Stomach smooth muscle (tissue), 2 donors: ENCODE measurements around the gene IBA57.
"Not testable (repeated sequence)": the region's sequence is repeated elsewhere in the genome, so short reads cannot be mapped to it uniquely, and the experiment has no call there.

ENCODE experiments used
- H3K27ac ChIP-seq: one replicate; pipeline ENCODE4 v1.7.0; 2013; ENCODE audit warnings: mild to moderate bottlenecking, low read length, inconsistent platforms
- H3K27me3 ChIP-seq, 2 donors: one replicate each; pipeline ENCODE4 v1.7.0; 2013; ENCODE audit warnings: low read length in 2 of 2; ENCODE audit not compliant: insufficient read depth in 2 of 2, control insufficient read depth in 1 of 2
- H3K36me3 ChIP-seq, 2 donors: one replicate each; pipeline ENCODE4 v1.7.0; 2013; ENCODE audit warnings: low read length in 2 of 2; ENCODE audit not compliant: control insufficient read depth in 2 of 2, insufficient read depth in 2 of 2
- H3K4me1 ChIP-seq: one replicate; pipeline ENCODE4 v1.7.0; 2013; ENCODE audit warnings: low read length; ENCODE audit not compliant: control insufficient read depth, insufficient read depth
- H3K4me3 ChIP-seq, 2 donors: one replicate each; pipeline ENCODE4 v1.7.0; 2013; ENCODE audit warnings: low read length in 2 of 2
- H3K9ac ChIP-seq, 2 donors: one replicate each; pipeline ENCODE4 v1.7.0; 2013; ENCODE audit warnings: low read length in 2 of 2, mild to moderate bottlenecking in 1 of 2
- H3K9me3 ChIP-seq, 2 donors: one replicate each; pipeline ENCODE4 v1.7.0; 2013; ENCODE audit warnings: low read length in 2 of 2; ENCODE audit not compliant: control insufficient read depth in 2 of 2
- donor health status: healthy.
- donor health status: Pancreatic carcinoma.

Gene IBA57

DNA sequence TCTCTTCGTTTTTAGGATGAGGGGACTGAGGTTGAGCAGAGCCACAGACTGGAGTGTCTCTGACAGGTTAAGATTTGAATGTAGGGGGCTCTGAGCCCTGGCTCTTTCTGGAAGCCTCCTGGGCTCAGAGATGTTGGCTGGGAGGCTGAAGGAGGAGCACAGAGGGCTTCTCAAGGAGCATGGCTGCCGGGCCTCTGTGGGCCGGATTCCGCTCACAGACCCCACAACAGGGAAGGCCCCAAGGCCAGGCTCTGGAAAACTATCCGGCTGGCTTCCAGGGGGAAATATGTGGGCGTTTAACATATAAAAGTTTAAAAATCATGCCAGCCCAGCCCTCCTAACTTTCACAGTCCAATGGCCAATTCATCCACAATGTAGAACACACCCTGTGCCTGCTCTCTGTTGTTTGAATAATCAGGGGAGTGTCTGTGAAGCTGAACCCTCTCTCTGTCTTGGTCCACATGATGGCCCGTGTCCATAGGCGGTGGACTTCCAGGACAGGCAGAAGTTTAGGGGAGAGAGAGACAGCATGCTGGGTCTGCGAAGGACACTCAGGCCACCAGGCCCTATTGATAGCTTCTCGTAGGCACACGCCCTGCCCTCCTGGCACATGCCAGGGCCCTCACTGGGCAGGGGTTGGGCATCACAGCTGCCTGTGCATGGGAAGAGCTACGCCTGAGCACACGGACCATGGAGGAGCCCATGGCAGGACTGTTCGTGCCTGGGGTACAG, 53.1 kb downstream of the IBA57 start:
- Histone ChIP-seq H3K4me1 (peaks cover 3% of the 10 kb centered on the region), H3K9me3 (peaks cover 0 to 2% of the 10 kb centered on the region in 2 donors), H3K27me3 (peaks cover 0 to 8% of the 10 kb centered on the region in 2 donors), H3K4me3 (no peak overlapping the region), H3K36me3 (no peaks in the 10 kb centered on the region), H3K27ac (no peak overlapping the region), H3K9ac (no peak overlapping the region)

- no peaks in the 10 kb centered on the region for H3K4me1 ChIP-seq
- H3K27ac ChIP-seq, result no peak overlapping the region
- H3K9ac ChIP-seq, result no peak overlapping the region
- H3K4me3 ChIP-seq, result no peak overlapping the region
- H3K27me3 ChIP-seq, result peaks cover 0 to 2% of the 10 kb centered on the region in 2 donors
- peaks cover 0 to 9% of the 10 kb centered on the region in 2 donors for H3K9me3 ChIP-seq
- no peaks in the 10 kb centered on the region for H3K36me3 ChIP-seq
These were observed 53.8 kb downstream of the IBA57 start for GRCh38 chr1:228219245-228219961.

GRCh38 chr1:228219962-228220780, 54.6 kb downstream of the IBA57 start:
- Histone ChIP-seq H3K9me3 (peaks cover 2 to 17% of the 10 kb centered on the region in 2 donors), H3K4me1 (no peaks in the 10 kb centered on the region), H3K27me3 (no peaks in the 10 kb centered on the region), H3K9ac (no peak overlapping the region), H3K36me3 (no peaks in the 10 kb centered on the region), H3K4me3 (no peak overlapping the region), H3K27ac (no peak overlapping the region)

DNA sequence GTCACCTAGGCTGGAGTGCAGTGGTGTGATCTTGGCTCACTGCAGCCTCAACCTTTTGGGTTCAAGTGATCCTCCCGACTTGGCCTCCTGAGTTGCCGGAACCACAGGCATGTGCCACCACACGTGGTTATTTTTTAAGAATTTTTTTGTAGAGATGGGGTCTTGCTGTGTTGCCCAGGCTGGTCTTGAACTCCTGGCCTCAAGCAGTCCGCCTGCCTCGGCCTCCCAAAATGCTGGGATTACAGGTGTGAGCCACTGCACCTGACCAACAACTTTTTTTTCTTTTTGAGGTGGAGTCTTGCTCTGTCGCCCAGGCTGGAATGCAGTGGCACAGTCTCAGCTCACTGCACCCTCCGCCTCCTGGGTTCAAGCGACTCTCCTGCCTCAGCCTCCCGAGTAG, 55.5 kb downstream of the IBA57 start:
- H3K4me3 ChIP-seq, H3K27me3 ChIP-seq, H3K4me1 ChIP-seq, H3K36me3 ChIP-seq, H3K27ac ChIP-seq, H3K9ac ChIP-seq: not testable (repeated sequence)
- peaks cover 6 to 21% of the 10 kb centered on the region in 2 donors for H3K9me3 ChIP-seq

- Histone ChIP-seq H3K36me3 (peaks cover 0 to 2% of the 10 kb centered on the region in 2 donors), H3K27ac (no peak overlapping the region), H3K9me3 (peaks cover 6 to 21% of the 10 kb centered on the region in 2 donors), H3K27me3 (peaks cover 0 to 3% of the 10 kb centered on the region in 2 donors), H3K4me3 (no peak overlapping the region), H3K4me1 (no peaks in the 10 kb centered on the region), H3K9ac (no peak overlapping the region)
These were observed 56.9 kb downstream of the IBA57 start for GRCh38 chr1:228222548-228222947.

GRCh38 chr1:228224198-228225164, 58.9 kb downstream of the IBA57 start:
- peaks cover 0 to 2% of the 10 kb centered on the region in 2 donors for H3K36me3 ChIP-seq
- peaks cover 0 to 3% of the 10 kb centered on the region in 2 donors for H3K27me3 ChIP-seq
- no peaks in the 10 kb centered on the region for H3K4me1 ChIP-seq
- H3K27ac ChIP-seq, result no peak overlapping the region
- peaks cover 6 to 21% of the 10 kb centered on the region in 2 donors for H3K9me3 ChIP-seq
- no peak overlapping the region for H3K4me3 ChIP-seq
- no peak overlapping the region for H3K9ac ChIP-seq

GRCh38 chr1:228225165-228225710, 59.6 kb downstream of the IBA57 start:
- Histone ChIP-seq H3K36me3 (peaks cover 0 to 2% of the 10 kb centered on the region in 2 donors), H3K27ac (no peak overlapping the region), H3K27me3 (peaks cover 0 to 3% of the 10 kb centered on the region in 2 donors), H3K4me1 (no peaks in the 10 kb centered on the region), H3K9me3 (peaks cover 6 to 21% of the 10 kb centered on the region in 2 donors), H3K4me3 (no peak overlapping the region), H3K9ac (no peak overlapping the region)

- no peaks in the 10 kb centered on the region for H3K4me1 ChIP-seq
- H3K27ac ChIP-seq, result no peak overlapping the region
- peaks cover 6 to 21% of the 10 kb centered on the region in 2 donors for H3K9me3 ChIP-seq
- peaks cover 0 to 3% of the 10 kb centered on the region in 2 donors for H3K27me3 ChIP-seq
- no peak overlapping the region for H3K9ac ChIP-seq
- no peak overlapping the region for H3K4me3 ChIP-seq
- H3K36me3 ChIP-seq, result peaks cover 0 to 2% of the 10 kb centered on the region in 2 donors
These were observed 60.1 kb downstream of the IBA57 start for GRCh38 chr1:228225740-228226139.

DNA sequence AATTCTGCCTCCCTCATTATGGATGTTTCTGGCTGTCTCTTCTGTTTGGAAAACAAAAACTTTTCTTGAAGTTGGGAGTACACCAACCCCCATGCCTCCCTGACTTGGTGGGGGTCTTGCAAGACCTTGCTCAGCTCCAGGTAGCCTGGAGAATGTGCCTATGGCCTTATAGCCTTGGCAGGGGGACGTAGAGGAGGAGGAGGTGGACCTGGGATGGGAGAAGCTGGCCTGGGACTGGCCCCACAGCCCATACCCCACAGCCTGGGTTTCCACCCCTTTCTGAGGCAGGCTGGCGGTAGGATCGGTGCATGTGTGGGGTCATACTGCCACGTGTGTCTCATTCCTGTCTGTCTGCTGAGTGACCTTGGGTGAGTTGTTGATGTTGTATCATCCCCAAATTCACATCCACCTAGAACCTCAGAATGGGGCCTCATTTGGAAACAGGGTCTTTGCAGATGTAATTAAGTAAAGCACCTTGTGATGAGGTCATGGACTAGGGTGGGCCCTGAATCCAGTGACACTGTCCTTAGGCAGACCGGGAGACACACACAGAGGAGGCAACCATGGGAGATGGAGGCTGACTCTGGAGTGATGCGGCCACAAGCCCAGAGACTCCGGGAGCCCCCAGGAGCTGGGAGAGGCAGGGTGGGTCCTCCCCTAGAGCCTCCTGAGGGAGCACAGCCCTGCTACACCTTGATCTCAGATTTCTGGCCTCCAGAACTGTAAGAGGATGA, 60.7 kb downstream of the IBA57 start:
- H3K4me1 ChIP-seq, result no peaks in the 10 kb centered on the region
- H3K27me3 ChIP-seq, result peaks cover 0 to 3% of the 10 kb centered on the region in 2 donors
- no peak overlapping the region for H3K27ac ChIP-seq
- H3K4me3 ChIP-seq, result no peak overlapping the region
- H3K36me3 ChIP-seq, result peaks cover 0 to 2% of the 10 kb centered on the region in 2 donors
- H3K9ac ChIP-seq, result no peak overlapping the region
- H3K9me3 ChIP-seq, result peaks cover 6 to 21% of the 10 kb centered on the region in 2 donors
